Heart left ventricle (tissue), 16 donors: ENCODE data around the gene TNNC2. TPM values are rescaled to one million over a fixed set of nuclear protein-coding genes. Genes with fewer than 3 reads are reported as not detected.

Experiments used
- ATAC-seq, 4 donors: fragments of 200-7000 bp; cut with Tn5 transposase; one replicate each; pipeline ENCODE4 v1.9.1; 2020 to 2022; ENCODE audit warnings: moderate library complexity in 4 of 4, mild to moderate bottlenecking in 3 of 4, moderate number of reproducible peaks in 1 of 4
- DNase-seq, 5 donors: peaks; one replicate each; pipeline ENCODE4 v3.0.0-alpha.2; 2020
- H3K27ac ChIP-seq, 12 donors: fragments of 200-600 bp; sonication (generic) in 4 of 12; one replicate each; pipeline versions ENCODE4 v1.5.0 to v1.8.0; 2016 to 2022; ENCODE audit warnings: mild to moderate bottlenecking in 2 of 12
- H3K27me3 ChIP-seq, 9 donors: fragments of 200-600 bp; sonication (generic) in 2 of 9; one replicate each; pipeline versions ENCODE4 v1.5.1 to v1.8.0; 2016 to 2022; ENCODE audit warnings: mild to moderate bottlenecking in 3 of 9
- H3K36me3 ChIP-seq, 9 donors: fragments of 200-600 bp; sonication (generic) in 2 of 9; one replicate each; pipeline versions ENCODE4 v1.5.0 to v1.8.0; 2018 to 2022; ENCODE audit warnings: mild to moderate bottlenecking in 2 of 9
- H3K4me1 ChIP-seq, 12 donors: fragments of 200-600 bp; sonication (generic) in 4 of 12; one replicate each; pipeline versions ENCODE4 v1.5.0 to v1.8.0; 2016 to 2022; ENCODE audit warnings: mild to moderate bottlenecking in 3 of 12
- H3K4me3 ChIP-seq, 12 donors: fragments of 200-600 bp; sonication (generic) in 4 of 12; one replicate each; pipeline versions ENCODE4 v1.5.0 to v1.8.0; 2017 to 2022; ENCODE audit warnings: mild to moderate bottlenecking in 9 of 12, moderate library complexity in 4 of 12
- H3K9me3 ChIP-seq, 12 donors: fragments of 200-600 bp; sonication (generic) in 4 of 12; one replicate each; pipeline versions ENCODE4 v1.5.0 to v1.8.0; 2016 to 2022; ENCODE audit warnings: mild to moderate bottlenecking in 1 of 12
- CTCF ChIP-seq, 12 donors: fragments of 200-600 bp; sonication (generic) in 4 of 12; IDR thresholded peaks; one replicate each; pipeline versions ENCODE4 v1.5.0 to v1.8.0; 2018 to 2022; ENCODE audit warnings: antibody characterized with exemption in 12 of 12, mild to moderate bottlenecking in 5 of 12
- POLR2A ChIP-seq, 2 donors: fragments of 450-650 bp; IDR thresholded peaks; one replicate each; pipeline ENCODE4 v1.6.1; 2017; ENCODE audit warnings: antibody characterized with exemption in 2 of 2, mild to moderate bottlenecking in 2 of 2, moderate library complexity in 2 of 2
- WGBS, 4 donors: extraction: QIAGEN DNeasy Blood & Tissue Kit in 2 of 4; methylation state at CpG; one replicate each; pipeline versions ENCODE4 v1.1.5 to v1.1.7; 2013 to 2018; 5-methylcytosine and 5-hydroxymethylcytosine counted together
- intact Hi-C, 10 donors: fragments of 100-400 bp; cut with DNase I; formaldehyde crosslinking; loops; one replicate each; pipeline versions ENCODE4 v1.11.1 to v1.14.2; 2022
- polyA plus RNA-seq, 2 donors: library from polyadenylated mRNA; stranded (reverse); fragments of 200-250 nt; gene quantifications; one replicate each; pipeline ENCODE4 v1.2.3, GENCODE V29; 2013
- total RNA-seq, 9 donors: library from RNA; depleted of rRNA in 2 of 9; stranded (reverse); fragments of >200 nt in 2 of 9; fragmentation: NEBNext Ultra II Directional in 3 of 9; extraction: Animal tissue kit (Norgen Biotek cat#: 25700) in 3 of 9; gene quantifications; one replicate each; pipeline versions ENCODE4 v1.1.0 to v1.2.4, GENCODE V29; 2016 to 2023
- donor health status: ischemic (EF 13 %, LVEDD 7.1; RV severe dilation, severe dysfunction).
- donor health status: healthy with polysubstance abuse.
- donor health status: DM: no; HTN: yes; CAD: no.
- donor health status: DM: no; HTN: no; CAD: no.
- donor health status: ischemic (EF 25% LVEDD 6.9; RV normal size, moderate dysfunction).
- donor health status: ischemic (EF 25% LVEDD 5.7; RV mildly dilated, moderate dysfunction).
- donor health status: healthy.
- donor health status: DM: yes; HTN: yes; CAD: no.
- donor health status: ischemic (EF 35%, LVEDD 5.7; RV mildly dilated, moderate dysfunction).
- donor health status: nonischemic (EF 11% LVEDD 7.7; RV severe dilation, severe dysfunction).
- donor health status: DM: yes; HTN: yes; CAD: no.
- donor health status: PGD.
- donor health status: ischemic (EF 29% LVEDD 5.4; RV normal size, mild dysfunction).
- donor health status: nonischemic (EF 23%, LVEDD 6.1; RV moderate dilation, normal function).

Gene TNNC2
- total and polyA plus RNA-seq, 11 donors: 0.14 to 0.30 TPM; not detected in 9

DNA sequence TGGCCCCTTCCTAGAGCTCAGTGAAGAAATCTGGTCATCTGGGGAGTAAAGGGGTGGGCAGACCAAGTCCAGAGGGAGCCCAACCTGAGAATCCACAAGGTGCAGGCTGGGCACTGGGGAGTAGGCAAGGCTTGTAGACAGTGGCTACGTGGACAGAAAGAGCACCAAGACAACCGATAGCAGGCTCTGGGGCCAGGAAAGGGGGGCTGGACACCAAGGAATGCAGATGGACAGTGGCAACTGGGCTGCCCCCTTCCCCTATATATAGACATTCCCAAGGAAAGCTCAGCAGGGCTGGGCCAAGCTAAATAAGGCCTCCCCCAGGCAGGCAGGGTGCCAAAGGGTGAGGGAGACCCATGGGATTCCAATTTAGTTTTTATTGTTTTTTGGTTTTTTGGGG, 1.5 kb upstream of the TNNC2 start:
- Histone ChIP-seq H3K9me3 (no peaks in the 10 kb centered on the region), H3K27ac (peak overlapping the region in 4 of 12 donors; percentile 28 to 58 (median 42)), H3K4me1 (peaks cover 0 to 37% (median 24%) of the 10 kb centered on the region in 12 donors), H3K36me3 (no peaks in the 10 kb centered on the region), H3K27me3 (peaks cover 0 to 10% (median 6%) of the 10 kb centered on the region in 9 donors), H3K4me3 (no peak overlapping the region)
- WGBS, 4 donors: 28 to 50% (median 34%) methylated on average over 1 to 2 of the region's 2 CpGs
- no peak for DNase-seq
- TF ChIP-seq CTCF (IDR thresholded peaks at IDR 0.05): no peak
- no peak for TF ChIP-seq POLR2A (IDR thresholded peaks at IDR 0.05)
- intact Hi-C loops: loop anchor here in 5 of 10 donors (5.0 to 10.0 kb wide), 2 partner anchors 129 to 136 kb away; no protein-coding TSS in a partner anchor
- no peak for ATAC-seq

DNA sequence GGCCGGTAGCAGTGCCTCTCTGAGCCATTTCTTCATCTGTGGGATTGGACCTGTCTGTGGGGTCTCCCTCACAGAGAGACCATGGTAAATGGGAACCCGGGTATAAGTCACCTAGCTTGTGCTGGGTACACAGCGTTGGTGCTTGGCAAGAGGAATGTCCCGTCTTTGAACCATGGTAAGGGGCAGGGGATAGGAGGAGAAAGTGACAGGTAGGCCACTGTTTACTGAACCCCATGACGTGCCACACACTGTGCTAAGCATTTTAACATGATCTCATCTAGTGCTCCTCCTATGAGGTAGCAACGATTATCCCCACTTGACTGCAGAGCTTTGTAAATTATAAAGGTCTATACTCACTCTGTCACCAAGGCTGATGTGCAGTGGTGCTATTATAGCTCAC, 600 bp upstream of the TNNC2 start:
- peaks cover 0 to 39% (median 23%) of the 10 kb centered on the region in 12 donors for H3K4me1 ChIP-seq
- intact Hi-C loops: loop anchor here in 5 of 10 donors (5.0 to 10.0 kb wide), 2 partner anchors 130 to 137 kb away; no protein-coding TSS in a partner anchor

GRCh38 chr20:45826381-45827019, 612 bp downstream of the TNNC2 start:
- H3K27me3 ChIP-seq: peaks cover 0 to 30% (median 19%) of the 10 kb centered on the region in 9 donors
- no peaks in the 10 kb centered on the region for H3K36me3 ChIP-seq
- peaks cover 0 to 38% (median 24%) of the 10 kb centered on the region in 12 donors for H3K4me1 ChIP-seq
- intact Hi-C loops: loop anchor here in 5 of 10 donors (5.0 to 10.0 kb wide), 2 partner anchors 131 to 138 kb away; no protein-coding TSS in a partner anchor
- no peak overlapping the region for H3K4me3 ChIP-seq
- WGBS, 4 donors: 54 to 72% (median 62%) methylated on average over 6 of the region's 6 CpGs
- H3K27ac ChIP-seq: peak overlapping the region in 10 of 12 donors; percentile 14 to 74 (median 56)
- no peaks in the 10 kb centered on the region for H3K9me3 ChIP-seq
- DNase-seq: peak in 2 of 5 donors; percentile 54 to 61
- TF ChIP-seq POLR2A (IDR thresholded peaks at IDR 0.05): no peak
- TF ChIP-seq CTCF (IDR thresholded peaks at IDR 0.05): no peak
- peak; percentile 47 to 83 (median 75) for ATAC-seq

More for the DNA sequence above, 600 bp upstream of the TNNC2 start:
- no peak for TF ChIP-seq CTCF (IDR thresholded peaks at IDR 0.05)
- TF ChIP-seq POLR2A (IDR thresholded peaks at IDR 0.05): no peak
- Histone ChIP-seq H3K27me3 (peaks cover 0 to 19% (median 14%) of the 10 kb centered on the region in 9 donors), H3K27ac (no peak overlapping the region), H3K36me3 (no peaks in the 10 kb centered on the region), H3K4me3 (no peak overlapping the region), H3K9me3 (no peaks in the 10 kb centered on the region)
- ATAC-seq (no peak), DNase-seq (no peak)
- WGBS, 4 donors: 78 to 92% (median 89%) methylated on average over 5 to 6 of the region's 6 CpGs
